NCI-H187 (cell line): ENCODE data around the gene ENC1.

Experiments
- DNase-seq, 2 experiments: peaks; one replicate each; lab custom pipeline; 2025; lab: John Stamatoyannopoulos, UW

ENC1 gene

DNA sequence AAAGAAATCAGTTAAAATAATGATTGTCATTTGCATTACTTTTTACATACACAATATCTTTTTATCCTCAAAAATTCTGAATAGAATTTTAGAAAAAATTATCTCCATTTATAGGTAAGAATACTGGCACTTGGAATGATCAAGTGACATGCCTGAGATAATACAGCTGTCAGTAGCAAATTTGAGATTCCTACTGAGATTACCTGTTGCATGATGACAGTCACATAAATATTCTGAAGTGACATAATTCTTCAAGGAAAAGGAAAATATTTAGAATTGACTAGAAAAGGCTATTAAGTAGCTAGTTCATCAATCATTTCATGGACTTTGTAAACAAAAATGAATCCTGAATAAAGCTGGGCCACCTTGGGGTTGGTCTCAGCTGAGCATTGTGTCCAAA is 15.2 kb upstream of the ENC1 start:
- DNase-seq: no peak

DNA sequence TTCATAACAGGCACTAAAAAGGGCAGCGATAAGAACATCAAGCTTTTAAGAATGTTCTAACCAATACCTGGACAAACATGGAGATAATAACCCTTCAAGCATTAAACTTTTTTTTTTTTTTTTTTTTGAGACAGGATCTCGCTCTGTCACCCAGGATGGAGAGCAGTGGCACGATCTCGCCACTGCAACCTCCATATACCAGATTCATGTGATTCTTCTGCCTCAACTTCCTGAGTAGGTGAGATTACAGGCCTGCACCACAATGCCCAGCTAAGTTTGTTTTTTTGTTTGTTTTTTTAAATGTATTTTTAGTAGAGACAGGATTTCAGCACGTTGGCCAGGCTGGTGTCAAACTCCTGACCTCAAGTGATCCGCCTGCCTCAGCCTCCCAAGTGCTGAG is 14.7 kb upstream of the ENC1 start:
- no peak for DNase-seq

DNA sequence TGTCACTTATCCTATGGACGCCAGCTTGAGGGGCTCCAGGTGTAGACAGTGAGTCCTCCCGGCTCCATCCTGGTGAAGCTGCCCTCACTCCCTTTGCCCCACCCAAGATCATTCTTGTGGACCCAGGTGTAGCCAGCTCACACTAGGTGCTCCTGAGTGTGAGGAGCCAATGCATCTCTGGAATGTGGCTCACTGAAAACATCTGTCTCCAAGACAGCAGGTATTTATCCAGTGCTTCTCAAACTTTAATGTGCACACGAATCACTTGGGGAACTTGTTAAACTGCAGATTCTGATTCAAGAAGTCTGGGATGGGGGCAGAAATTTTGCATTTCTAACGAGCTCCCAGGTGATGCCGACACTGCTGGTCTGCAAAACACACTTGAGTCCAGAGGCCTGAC is 13.5 kb upstream of the ENC1 start:
- DNase-seq: no peak

DNA sequence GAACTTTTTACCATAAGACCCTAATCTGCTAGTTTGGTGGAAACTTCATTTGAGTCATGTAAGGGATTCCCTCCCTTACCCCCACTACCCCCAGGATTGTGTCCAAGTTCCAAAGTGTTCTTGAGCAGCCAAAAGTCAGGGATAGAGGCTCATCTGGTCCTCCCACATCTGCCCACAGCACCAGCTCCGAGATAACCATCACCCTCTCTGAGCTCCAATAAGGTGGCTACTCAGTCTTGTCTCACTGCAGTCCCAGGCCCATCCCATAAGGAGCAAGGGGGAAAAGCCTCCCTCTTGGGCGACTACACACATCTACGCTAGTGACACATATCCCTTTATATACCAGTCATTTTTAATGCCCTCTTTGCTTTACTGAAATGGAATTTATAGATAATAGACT is 12.0 kb upstream of the ENC1 start:
- no peak for DNase-seq

DNA sequence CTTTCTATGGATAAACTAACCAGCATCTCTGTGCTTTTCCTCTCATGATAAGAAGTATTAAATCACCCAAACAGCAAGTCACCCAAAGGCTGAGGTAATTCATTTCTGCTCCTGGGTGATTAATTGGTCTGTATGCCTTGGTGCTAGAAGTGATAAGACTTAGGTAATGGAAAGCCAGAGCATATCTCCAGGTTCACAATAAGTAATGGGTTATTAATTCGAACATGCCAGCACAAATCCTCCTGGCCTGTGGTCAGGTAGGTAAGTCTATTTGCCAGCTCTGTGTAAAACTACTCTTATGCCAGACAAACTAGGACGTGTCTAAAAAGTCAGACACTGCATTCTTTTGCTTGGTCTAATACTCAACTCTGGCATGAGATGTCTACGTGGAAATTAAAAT is 11.2 kb upstream of the ENC1 start:
- no peak for DNase-seq

DNA sequence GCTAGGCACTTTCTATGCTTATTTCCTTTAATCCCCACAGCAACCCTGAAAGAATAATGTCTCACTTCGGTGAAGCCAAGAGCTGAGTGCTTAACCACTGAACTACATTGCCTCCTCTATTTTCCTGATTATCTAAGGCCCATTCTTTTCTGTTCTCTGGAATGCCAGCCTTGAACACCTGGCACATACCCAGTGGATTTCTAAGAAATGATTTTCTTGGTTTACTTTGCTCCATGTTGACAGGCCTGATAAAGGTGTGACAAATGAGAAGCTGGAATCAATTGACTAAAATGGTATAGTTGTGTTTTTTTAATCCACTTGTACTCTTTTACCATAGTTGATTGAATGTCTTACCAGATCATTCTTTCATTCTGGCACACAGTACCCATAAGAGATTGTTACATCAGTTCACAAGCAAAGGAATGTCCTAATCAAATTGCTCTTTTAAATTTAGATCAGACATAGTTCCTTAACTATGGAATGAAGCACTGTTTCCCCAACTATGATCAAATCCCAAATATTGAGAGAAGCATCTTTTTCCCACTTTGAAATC is 9.0 kb upstream of the ENC1 start:
- DNase-seq: no peak

DNA sequence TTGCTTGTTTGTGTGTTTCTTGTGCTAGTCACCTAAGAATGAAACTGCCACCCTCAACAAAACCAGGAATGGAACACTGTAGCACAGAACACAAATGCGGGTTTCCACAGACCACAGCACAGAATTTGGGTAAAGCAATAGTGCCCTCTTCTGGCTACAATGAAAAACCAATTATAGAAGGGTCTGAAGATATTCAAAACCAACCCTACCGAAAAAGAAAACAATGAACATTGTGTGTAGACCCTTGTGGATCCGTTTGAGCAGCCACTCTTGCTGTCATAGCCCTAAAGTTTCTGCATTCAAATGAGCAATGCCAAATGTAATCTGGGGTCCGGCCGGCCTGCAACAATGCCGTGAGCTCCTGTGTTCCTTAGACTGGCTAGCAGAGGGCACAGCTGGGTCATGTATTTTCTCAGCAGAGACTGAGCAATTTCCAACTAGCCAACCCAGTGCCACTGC is 8.3 kb upstream of the ENC1 start:
- peak in 1 of 2 experiments; percentile 20 for DNase-seq

DNA sequence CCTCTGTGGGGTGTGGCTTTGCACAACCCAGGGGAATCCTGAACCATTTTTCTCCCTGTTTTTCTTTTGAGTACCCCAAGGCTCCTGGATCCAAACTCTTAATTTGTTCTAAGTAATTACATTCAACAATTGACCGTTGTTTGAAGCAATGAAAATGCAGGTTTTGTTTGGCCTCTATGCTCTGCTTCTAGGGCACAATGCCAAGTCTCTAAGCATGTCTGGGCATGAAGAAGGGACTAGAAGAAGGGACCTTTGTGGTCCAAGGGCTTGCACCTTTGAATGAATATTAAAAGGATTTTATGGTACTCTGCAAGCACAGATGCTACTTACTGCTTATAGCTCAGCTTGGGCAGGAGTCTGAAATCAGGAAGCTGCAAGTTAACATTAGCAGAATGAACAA is 6.6 kb upstream of the ENC1 start:
- DNase-seq: peak; percentile 30 to 43

DNA sequence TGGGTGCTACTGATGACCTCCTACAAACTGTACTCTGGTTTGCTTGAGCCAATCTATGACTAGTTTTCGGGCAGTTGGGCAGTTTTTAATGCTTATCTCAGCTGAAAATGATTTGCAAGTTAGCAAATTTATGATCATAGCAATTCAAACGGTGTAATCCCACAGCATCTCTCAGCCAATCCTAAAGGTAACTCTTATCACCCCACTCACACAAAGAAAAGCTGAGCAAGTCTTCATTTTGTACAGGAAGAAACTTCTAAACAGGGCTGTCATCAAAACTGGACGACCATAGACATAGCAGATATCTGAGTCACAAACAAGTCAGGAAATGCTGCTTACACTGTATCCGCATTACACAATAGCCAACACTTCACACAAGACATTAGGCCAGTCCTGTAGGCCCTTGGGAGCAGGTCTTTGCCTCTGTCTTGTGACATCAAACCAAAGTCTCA is 2.6 kb upstream of the ENC1 start:
- no peak for DNase-seq

DNA sequence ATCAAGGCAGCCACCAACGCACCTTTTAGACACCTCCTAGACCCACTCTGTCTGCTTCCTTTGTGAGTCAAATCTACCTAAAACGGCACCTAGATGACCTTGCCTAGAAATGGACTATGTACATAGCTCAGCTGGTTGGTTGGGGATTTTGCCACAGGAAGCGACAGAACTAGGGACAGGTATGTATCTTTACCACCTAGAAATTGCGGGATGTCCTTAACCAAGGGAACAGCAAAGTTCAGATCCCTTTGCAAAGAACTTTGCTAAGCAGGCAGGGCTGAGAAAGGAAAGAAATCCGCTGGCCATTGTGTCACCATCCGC is 2.0 kb upstream of the ENC1 start:
- no peak for DNase-seq

DNA sequence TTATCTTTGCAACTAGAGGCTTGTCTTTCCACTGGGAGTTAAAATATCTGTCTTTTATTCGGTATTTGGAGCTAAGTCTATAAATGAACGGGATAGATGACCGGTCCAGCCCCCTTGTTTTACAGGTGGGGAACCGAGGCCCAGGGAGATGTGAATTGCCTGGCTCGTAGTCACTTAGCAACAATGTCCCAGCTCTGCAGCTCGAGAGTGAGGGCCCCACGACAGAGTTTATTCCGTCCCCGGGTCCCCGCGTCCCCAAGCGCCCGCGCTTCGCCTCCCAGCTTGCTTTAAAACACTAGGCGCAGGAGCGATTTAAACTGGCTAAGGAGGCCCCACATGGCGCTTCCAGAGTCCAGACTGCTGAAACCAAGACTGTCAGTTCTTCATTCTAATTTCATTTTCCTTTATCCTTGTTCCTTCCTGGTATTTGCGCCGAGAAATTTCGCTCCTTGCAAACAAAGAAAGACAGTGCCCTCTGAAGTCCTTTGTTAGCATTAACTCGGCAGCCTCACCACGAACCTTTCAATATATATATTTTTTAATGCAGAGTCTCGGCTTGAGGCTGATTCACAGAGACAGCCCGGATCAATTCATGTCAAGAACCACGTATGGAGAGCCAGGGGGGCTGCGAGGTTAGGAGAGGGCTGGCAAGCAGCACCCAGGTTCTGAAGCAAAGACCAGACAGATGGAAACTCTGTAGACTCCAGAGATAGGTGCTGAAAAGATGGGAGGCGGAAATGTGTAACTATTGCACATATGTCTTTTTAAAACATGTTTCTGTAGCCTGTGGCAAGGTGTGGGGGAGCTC is 1.4 kb upstream of the ENC1 start:
- peak in 1 of 2 experiments; percentile 57 for DNase-seq

DNA sequence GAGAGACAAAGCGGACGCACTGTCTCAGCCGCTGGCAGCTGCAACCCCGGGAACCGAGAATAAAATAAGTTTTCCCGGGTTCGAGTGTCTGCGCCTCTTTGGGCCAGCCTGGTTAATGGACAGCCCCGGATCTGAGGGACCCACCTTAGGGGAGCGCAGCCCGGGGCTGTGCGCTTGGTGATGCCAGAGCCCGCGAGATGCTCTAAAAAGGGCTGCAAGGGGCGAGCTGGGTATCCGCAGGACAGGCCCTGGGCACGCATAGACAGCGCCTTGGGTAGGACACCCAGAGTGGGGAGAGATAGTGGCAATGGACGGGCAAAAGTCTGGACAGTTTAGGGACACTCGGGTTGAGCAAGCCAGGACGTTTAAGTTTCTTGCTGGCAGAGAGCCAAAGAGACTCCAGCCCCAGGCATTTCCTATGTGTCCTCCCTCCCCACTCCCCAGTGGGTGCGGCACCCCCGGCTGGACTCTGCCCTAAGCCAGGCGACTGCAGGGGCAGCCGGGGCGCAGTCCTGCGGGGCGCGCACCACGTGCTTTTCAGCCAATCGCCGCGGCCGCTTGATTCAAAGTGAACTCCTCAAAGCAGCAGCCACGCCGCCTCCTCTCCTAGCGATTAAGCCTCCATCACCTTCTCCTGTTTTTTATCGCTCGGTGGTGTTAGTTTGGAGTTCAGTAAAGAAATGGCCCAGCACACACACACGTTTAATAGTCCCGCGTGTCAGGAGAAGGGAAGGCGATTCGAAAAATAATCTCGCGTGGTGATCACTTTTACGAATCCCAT is 616 bp upstream of the ENC1 start:
- peak; percentile 59 to 73 for DNase-seq

DNA sequence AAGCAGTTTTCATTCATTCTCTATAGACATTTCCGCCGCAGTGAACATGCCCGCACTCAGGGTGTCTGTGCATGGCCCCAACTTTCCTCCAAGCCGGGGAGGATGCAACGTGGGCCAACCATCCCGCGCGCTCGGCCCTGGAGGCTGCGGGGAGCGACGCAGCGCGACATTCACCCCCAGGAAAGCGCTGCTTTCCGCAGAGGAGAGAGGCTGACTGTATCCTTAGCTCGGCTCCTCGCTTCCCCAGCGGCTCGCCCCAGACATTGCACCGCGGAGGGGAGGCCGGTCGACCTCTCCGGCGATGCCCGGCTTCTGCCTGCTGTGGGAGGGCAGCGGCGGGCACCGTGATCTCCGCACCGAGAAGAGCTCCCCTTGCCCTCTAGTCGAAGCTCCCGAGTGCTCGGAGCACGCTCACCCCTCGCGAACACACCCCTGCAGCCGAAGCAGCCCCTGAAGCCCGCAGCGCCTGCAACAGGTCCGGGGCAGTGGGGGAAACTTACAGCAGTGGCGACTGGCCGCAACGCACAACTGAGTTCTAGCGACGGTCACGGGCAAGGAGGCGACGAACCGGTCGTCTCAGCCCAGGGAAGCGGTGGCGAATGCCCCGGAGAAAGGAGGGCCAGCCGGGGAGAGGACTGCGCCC is 600 bp downstream of the ENC1 start:
- no peak for DNase-seq

DNA sequence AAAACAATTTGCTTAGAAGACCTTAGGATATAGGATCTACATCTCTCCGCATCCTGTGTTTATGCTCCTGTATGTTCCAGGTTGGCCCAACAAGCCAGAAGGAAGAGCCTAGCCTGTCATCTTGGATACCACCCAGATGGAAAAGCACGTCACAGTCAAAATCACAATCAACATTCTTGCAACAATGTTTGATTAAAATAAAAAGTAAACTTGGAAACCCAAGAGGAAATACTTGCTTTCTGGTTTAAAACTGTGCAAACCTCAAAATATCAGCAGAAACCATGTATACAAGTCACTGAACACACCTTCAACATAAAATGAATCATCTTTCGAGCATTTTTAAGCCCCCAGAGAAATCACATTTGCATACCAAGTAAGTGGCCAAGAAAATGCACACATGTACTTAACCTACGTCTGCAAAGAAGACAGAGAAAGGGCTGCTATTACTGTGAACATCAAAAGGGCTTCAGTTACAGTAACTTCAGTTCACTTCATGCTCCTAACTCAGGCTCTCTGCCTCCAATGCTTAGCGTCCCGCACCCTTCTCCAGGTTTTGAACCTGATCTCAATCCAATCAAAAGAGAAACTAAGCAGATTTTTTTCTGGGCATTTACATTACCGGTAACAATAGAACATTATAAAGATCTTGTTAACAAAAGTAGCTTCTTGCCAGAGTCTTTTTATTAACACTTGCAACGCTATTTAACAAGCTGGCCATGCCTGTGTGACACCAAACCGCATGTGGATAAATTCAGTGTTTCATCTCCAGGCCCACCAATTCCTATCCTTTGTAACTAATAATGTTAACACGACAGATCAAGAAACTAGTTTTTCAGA is 1.3 kb downstream of the ENC1 start:
- no peak for DNase-seq

DNA sequence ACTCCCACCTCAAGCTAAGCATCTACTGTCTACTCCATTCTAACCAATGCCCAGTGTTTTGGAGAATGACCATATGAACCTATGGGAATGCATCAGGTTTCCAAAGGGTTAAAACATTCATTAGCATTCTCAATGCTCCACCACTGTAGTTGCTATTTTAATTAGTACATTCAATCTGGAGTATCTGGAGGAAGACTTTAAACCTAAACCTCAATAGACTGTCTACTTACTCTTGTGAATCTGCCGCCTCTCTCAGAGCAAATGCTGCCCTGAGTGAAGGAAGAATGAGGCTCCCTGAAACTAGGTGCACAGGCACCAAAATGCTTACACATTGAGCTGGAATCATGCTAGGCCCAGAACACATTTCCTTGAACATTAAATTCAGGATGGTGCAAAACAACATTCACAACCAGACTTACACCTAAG is 2.0 kb downstream of the ENC1 start:
- DNase-seq: no peak

DNA sequence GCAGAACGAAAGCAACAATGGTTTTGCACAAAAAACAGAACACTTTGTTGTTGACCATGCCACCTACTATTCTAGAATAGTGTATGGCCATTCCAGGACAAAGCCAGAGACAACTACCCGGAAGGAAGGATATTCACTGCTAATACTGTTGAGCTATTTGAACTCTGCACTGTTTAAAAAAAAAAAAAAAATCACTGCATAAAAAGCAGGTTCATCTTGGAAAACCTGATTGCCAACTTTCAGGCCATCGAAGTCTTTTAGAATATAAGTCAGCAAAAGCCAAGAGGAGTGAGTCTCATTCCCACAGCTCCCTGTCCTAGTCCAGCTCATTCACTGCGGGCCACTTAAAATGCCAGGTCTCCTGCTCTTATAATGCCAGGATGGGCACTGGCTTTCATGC is 4.0 kb downstream of the ENC1 start:
- no peak for DNase-seq

DNA sequence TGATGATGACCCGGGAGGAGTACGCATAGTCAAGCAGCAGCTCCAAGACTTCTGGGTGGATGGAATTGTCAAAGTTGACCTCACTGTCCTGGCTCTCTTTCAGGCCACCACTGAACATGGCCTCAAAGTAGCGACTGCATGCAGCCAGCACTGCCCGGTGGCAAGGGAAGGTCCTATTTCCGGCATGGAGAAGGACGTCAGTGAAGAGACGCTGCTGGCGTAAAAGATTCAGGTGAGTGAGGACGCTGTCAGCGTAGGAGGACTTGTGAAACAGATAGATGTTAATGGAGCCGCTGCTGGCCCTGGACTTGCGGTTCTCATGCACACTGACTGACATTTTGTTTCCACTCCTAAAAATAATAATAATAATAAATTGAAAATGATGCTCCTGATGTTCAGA is 4.4 kb downstream of the ENC1 start:
- no peak for DNase-seq

DNA sequence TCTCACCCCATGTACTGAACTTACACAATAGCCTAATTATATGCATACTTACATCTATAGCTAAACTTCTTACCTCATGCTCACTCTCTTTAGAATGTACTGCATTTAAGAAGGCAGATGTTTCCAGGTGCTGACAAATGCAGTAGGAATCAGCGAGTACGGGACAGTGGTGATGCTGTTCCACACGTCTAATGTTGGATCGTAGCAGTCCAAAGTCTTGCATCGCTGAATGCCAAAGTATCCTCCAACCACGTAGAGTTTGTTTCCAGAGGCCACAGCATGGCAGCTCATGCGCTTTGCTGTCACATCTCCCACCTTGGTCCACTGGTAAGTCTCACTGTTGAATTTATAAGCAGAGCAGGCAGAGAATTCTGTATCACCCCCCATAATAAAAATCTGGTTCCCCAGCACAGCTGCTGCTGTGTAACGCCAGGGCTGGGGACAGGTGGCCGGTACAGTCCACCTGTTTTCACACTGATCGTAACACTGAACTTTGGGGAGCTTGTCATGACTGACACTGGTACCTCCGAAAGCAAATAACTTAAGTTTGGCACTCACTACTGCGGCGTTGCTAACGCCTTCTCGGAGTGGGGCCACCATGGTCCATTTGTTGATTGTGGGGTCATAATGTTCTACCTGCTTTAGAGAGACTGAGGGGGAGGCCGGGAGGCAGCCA is 5.8 kb downstream of the ENC1 start:
- no peak for DNase-seq

DNA sequence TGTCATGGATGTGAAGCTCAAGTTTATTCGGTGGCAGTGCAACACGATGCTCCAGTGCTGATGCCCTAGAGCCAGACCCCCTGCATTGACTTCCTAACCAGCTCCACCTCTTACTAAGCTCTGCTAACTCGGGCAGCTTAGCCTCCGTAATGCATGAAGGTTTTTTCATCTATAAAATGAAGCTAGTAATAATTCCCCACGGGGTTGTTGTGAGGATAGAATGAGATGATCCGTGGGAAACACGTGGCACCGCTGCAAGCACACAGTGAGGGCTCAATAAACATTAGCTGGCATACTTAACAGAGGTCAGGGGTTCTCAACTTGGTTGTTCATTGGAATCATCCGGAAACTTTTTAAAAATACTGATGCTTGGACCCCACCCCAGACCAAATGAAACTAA is 6.8 kb downstream of the ENC1 start:
- DNase-seq: no peak

DNA sequence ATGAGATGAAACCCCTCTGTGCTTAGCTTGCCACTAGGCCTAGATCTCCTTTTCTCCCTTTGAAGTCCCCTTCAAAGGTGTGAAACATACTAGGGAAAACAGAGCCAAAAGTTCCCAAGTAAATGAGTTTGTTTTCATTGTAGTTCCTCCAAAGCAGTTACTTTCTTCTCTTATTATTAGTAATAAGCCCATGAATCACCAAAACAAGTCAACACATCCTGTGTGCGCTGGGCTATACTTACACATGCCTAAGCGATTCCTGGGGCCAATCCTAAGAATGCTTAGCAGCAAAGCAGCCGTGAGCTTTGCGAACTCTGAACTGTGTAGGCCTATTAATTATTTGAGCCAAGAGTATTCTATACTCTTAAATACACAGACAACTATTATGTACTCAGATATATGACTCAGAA is 7.6 kb downstream of the ENC1 start:
- no peak for DNase-seq
